Fibroblast of mammary gland (primary cell): ENCODE measurements around the gene HCFC1.

Experiments
- DNase-seq: peaks from one replicate; pipeline ENCODE4 v3.0.0-alpha.2; 2010; ENCODE audit warnings: low read depth
- H3K4me3 ChIP-seq: 2 replicates; pipeline ENCODE4 v1.5.1; 2011; ENCODE audit warnings: low read depth, mild to moderate bottlenecking, low read length, moderate library complexity; ENCODE audit not compliant: control insufficient read depth
- CTCF ChIP-seq: conservative IDR thresholded peaks from 2 replicates; pipeline ENCODE4 v1.5.1; 2011; ENCODE audit warnings: low read depth, low read length, inconsistent platforms; ENCODE audit not compliant: control insufficient read depth, insufficient read depth

The HCFC1 gene

GRCh38 chrX:153933748-153934147 lies 37.9 kb downstream of the HCFC1 start:
- peak; percentile 67 for DNase-seq
- peak overlapping the region; percentile 78 for H3K4me3 ChIP-seq
- TF ChIP-seq CTCF = no peak

GRCh38 chrX:153932220-153932915 lies 39.2 kb downstream of the HCFC1 start:
- TF ChIP-seq CTCF = no peak
- DNase-seq = no peak
- no peak overlapping the region for H3K4me3 ChIP-seq

GRCh38 chrX:153931748-153932147 lies 39.9 kb downstream of the HCFC1 start:
- no peak for TF ChIP-seq CTCF
- H3K4me3 ChIP-seq = no peak overlapping the region
- DNase-seq = no peak

- DNase-seq = no peak
- TF ChIP-seq CTCF = no peak
- no peak overlapping the region for H3K4me3 ChIP-seq
Observed at GRCh38 chrX:153931151-153931550, 40.5 kb downstream of the HCFC1 start.

GRCh38 chrX:153930011-153930910 lies 41.4 kb downstream of the HCFC1 start:
- no peak for TF ChIP-seq CTCF
- H3K4me3 ChIP-seq = no peak overlapping the region
- no peak for DNase-seq

GRCh38 chrX:153929576-153929975 lies 42.0 kb downstream of the HCFC1 start:
- H3K4me3 ChIP-seq = no peak overlapping the region
- no peak for DNase-seq
- TF ChIP-seq CTCF = no peak
